Activated CD4-positive, alpha-beta T cell treated with anti-CD3 and anti-CD28 coated beads, Interleukin-2, amount 10 ng/mL, durations not matched to agents 24 days and 14 days (primary cell): ENCODE measurements around the gene YAE1. TPM values are rescaled to one million over a fixed set of nuclear protein-coding genes. Genes with fewer than 3 reads are reported as not detected.

Source experiments
- DNase-seq: peaks from one replicate; pipeline ENCODE4 v3.0.0; 2022
- H3K27ac Mint-ChIP-seq: one replicate; pipeline ENCODE4 v1.8.0; 2022; ENCODE audit warnings: mild to moderate bottlenecking, mixed read lengths
- H3K27me3 Mint-ChIP-seq: one replicate; pipeline ENCODE4 v1.8.0; 2022; ENCODE audit warnings: mixed read lengths
- H3K36me3 Mint-ChIP-seq: one replicate; pipeline ENCODE4 v1.8.0; 2022; ENCODE audit warnings: low read depth, mild to moderate bottlenecking, mixed read lengths
- H3K4me1 Mint-ChIP-seq: one replicate; pipeline ENCODE4 v1.8.0; 2021; ENCODE audit warnings: mixed read lengths
- H3K4me3 Mint-ChIP-seq: one replicate; pipeline ENCODE4 v1.8.0; 2022; ENCODE audit warnings: mild to moderate bottlenecking, moderate library complexity, mixed read lengths
- H3K9me3 Mint-ChIP-seq: one replicate; pipeline ENCODE4 v1.8.0; 2021; ENCODE audit warnings: mixed read lengths
- intact Hi-C: fragments of 100-400 bp; cut with micrococcal nuclease; formaldehyde crosslinking; loops from one replicate; pipeline ENCODE4 v1.15.1; 2023
- total RNA-seq: library from RNA; stranded (reverse); gene quantifications from 2 replicates; pipeline ENCODE4 v1.2.3, GENCODE V29; 2022

The YAE1 gene
- total RNA-seq, 1 donor from 2014 or later = 14.2 TPM

- no peak for DNase-seq
- Mint-ChIP-seq H3K27me3 (peaks cover 7% of the 10 kb centered on the region), H3K36me3 (peaks cover 14% of the 10 kb centered on the region), H3K9me3 (no peaks in the 10 kb centered on the region), H3K4me3 (no peak overlapping the region), H3K4me1 (peaks cover 25% of the 10 kb centered on the region), H3K27ac (no peak overlapping the region)
- intact Hi-C loops = loop anchor here (5.0 to 10.0 kb wide), 2 partner anchors 74 to 511 kb away; partner anchors contain the start of gene MPLKIP
These were observed 55.1 kb downstream of the YAE1 start for GRCh38 chr7:39621261-39621660.

- Mint-ChIP-seq H3K4me1 (peaks cover 29% of the 10 kb centered on the region), H3K9me3 (no peaks in the 10 kb centered on the region), H3K27ac (peak overlapping the region; percentile 93), H3K27me3 (peaks cover 3% of the 10 kb centered on the region), H3K36me3 (peaks cover 14% of the 10 kb centered on the region), H3K4me3 (peak overlapping the region; percentile 99)
- DNase-seq = no peak
- intact Hi-C loops = loop anchor here (2.0 to 10.0 kb wide), 3 partner anchors 55 to 510 kb away; partner anchors contain the start of genes MPLKIP and YAE1
These were observed 55.7 kb downstream of the YAE1 start for GRCh38 chr7:39621784-39622411.

Other genes with a start within 250 kb of the YAE1 start
- gene RALA, start 57.2 kb downstream of the YAE1 start, total RNA-seq = 35.5 and 37.0 TPM in 2 replicates